ENCODE results near the gene BLACAT1.

- TF ChIP-seq CTCF (IDR thresholded peaks at IDR 0.05; ENCODE audit: low read depth, low read length) (no peak), EZH2phosphoT487 (IDR thresholded peaks at IDR 0.05; ENCODE audit: low read depth) (no peak)
These were observed 10.8 kb downstream of the BLACAT1 start for GRCh38 chr1:205444931-205445645.

Measured in OCI-LY3 (cell line).